H1 (cell line): ENCODE results near the gene AGAP1. TPM values are rescaled to one million over a fixed set of nuclear protein-coding genes. Genes with fewer than 3 reads are reported as not detected.

Experiments used
- CTCF ChIA-PET: fragments of 300-600 bp; sonication (Branson Sonifier 250); formaldehyde crosslinking; loops from one replicate; lab custom pipeline; 2021; ENCODE audit not compliant: partially characterized antibody; lab: Charles Lee
- POLR2A ChIA-PET: fragments of 300-600 bp; sonication (Branson Sonifier 250); formaldehyde crosslinking; loops from one replicate; lab custom pipeline; 2021; ENCODE audit warnings: inconsistent platforms; ENCODE audit not compliant: partially characterized antibody; lab: Charles Lee
- DNase-seq, 2 experiments: peaks; one replicate each; pipeline versions ENCODE4 v3.0.0 to v3.0.0-alpha.2; 2010 to 2022; ENCODE audit warnings: low spot score in 2 of 2, low read depth in 1 of 2, mixed read lengths in 1 of 2
- FAIRE-seq: peaks from 2 replicates; lab custom pipeline; 2011; peaks lifted over from hg19 to GRCh38; lab: Jason Lieb, UNC
- H2AFZ ChIP-seq: 2 replicates; pipeline ENCODE4 v1.8.1; 2012; ENCODE audit warnings: low read length, inconsistent platforms
- H2AK5ac ChIP-seq: 2 replicates; pipeline ENCODE4 v1.6.1; 2013; ENCODE audit warnings: low read depth, low read length
- H2BK120ac ChIP-seq: replicated peaks from 2 replicates; pipeline ENCODE3; 2013; ENCODE audit warnings: low read depth, low read length, inconsistent platforms
- H2BK12ac ChIP-seq: 2 replicates; pipeline ENCODE4 v1.6.1; 2013; ENCODE audit warnings: low read depth, low read length
- H2BK15ac ChIP-seq: 2 replicates; pipeline ENCODE4 v1.6.1; 2013; ENCODE audit warnings: low read length
- H2BK20ac ChIP-seq: 2 replicates; pipeline ENCODE4 v1.6.1; 2013; ENCODE audit warnings: low read length
- H2BK5ac ChIP-seq: 2 replicates; pipeline ENCODE4 v1.6.1; 2013; ENCODE audit warnings: low read depth, low read length
- H3K14ac ChIP-seq: 2 replicates; pipeline ENCODE4 v1.6.1; 2013; ENCODE audit warnings: inconsistent platforms; ENCODE audit not compliant: insufficient read length
- H3K18ac ChIP-seq: 2 replicates; pipeline ENCODE4 v1.6.1; 2013; ENCODE audit warnings: low read length; ENCODE audit errors: extremely low read depth
- H3K23ac ChIP-seq: 2 replicates; pipeline ENCODE4 v1.6.1; 2013; ENCODE audit warnings: inconsistent platforms; ENCODE audit not compliant: insufficient read length
- H3K23me2 ChIP-seq: 2 replicates; pipeline ENCODE4 v1.6.1; 2013; ENCODE audit warnings: low read depth, low read length
- H3K27ac ChIP-seq: 2 replicates; pipeline ENCODE4 v1.6.1; 2011; ENCODE audit warnings: low read depth, low read length, inconsistent platforms
- H3K27me3 ChIP-seq, 4 experiments: replicated peaks in 1 of 4; 1 replicate in 1 of 4; 2 replicates in 3 of 4; pipeline versions ENCODE4 v1.6.1 to v1.8.1; 2011 to 2013; ENCODE audit warnings: low read length in 3 of 4, mild to moderate bottlenecking in 3 of 4, inconsistent platforms in 2 of 4, mixed read lengths in 2 of 4, moderate library complexity in 1 of 4; ENCODE audit not compliant: control insufficient read depth in 3 of 4, insufficient read depth in 3 of 4; ENCODE audit errors: extremely low read depth in 1 of 4
- H3K36me3 ChIP-seq, 4 experiments: 2 replicates each; pipeline versions ENCODE4 v1.6.1 to v1.8.1; 2011 to 2013; ENCODE audit warnings: mild to moderate bottlenecking in 4 of 4, low read length in 3 of 4, moderate library complexity in 2 of 4, control low read depth in 1 of 4, inconsistent platforms in 1 of 4; ENCODE audit not compliant: insufficient read depth in 4 of 4, control insufficient read depth in 2 of 4
- H3K4ac ChIP-seq: replicated peaks from 2 replicates; pipeline ENCODE3; 2013; ENCODE audit warnings: low read length, low read depth, mixed read lengths, inconsistent platforms; ENCODE audit not compliant: insufficient read length
- H3K4me1 ChIP-seq, 4 experiments: replicated peaks in 1 of 4; 1 replicate in 1 of 4; 2 replicates in 3 of 4; pipeline versions ENCODE4 v1.6.1 to v1.8.1; 2011 to 2013; ENCODE audit warnings: low read length in 3 of 4, inconsistent platforms in 2 of 4, mixed read lengths in 1 of 4; ENCODE audit not compliant: insufficient read depth in 4 of 4, control insufficient read depth in 3 of 4
- H3K4me2 ChIP-seq, 2 experiments: 2 replicates each; pipeline versions ENCODE4 v1.6.1 to v1.8.1; 2011 to 2013; ENCODE audit warnings: low read depth in 2 of 2, low read length in 2 of 2, control low read depth in 1 of 2, inconsistent platforms in 1 of 2, mild to moderate bottlenecking in 1 of 2; ENCODE audit not compliant: insufficient read depth in 1 of 2
- H3K4me3 ChIP-seq, 4 experiments: fragments of 200-600, 300-600 bp in 1 of 4; sonication (generic), shearing (Covaris generic), sonication (Bioruptor Twin) in 1 of 4; 2 replicates each; pipeline versions ENCODE4 v1.5.1 to v1.8.1; 2011 to 2016; ENCODE audit warnings: low read length in 4 of 4, low read depth in 3 of 4, control low read depth in 2 of 4, inconsistent platforms in 2 of 4, mild to moderate bottlenecking in 2 of 4, mixed read lengths in 1 of 4, moderate library complexity in 1 of 4; ENCODE audit not compliant: insufficient read depth in 2 of 4; ENCODE audit errors: extremely low read depth in 1 of 4
- H3K56ac ChIP-seq: replicated peaks from 2 replicates; pipeline ENCODE3; 2013; ENCODE audit warnings: low read depth, mild to moderate bottlenecking, mixed read lengths, low read length, inconsistent platforms; ENCODE audit not compliant: insufficient read length
- H3K79me1 ChIP-seq: 2 replicates; pipeline ENCODE4 v1.6.1; 2013; ENCODE audit warnings: low read depth, low read length, control low read depth
- H3K79me2 ChIP-seq, 2 experiments: 2 replicates each; pipeline versions ENCODE4 v1.6.1 to v1.8.1; 2012 to 2013; ENCODE audit warnings: low read length in 2 of 2, mild to moderate bottlenecking in 2 of 2, inconsistent platforms in 1 of 2; ENCODE audit not compliant: insufficient read depth in 2 of 2, control insufficient read depth in 1 of 2
- H3K9ac ChIP-seq, 4 experiments: replicated peaks in 1 of 4; 1 replicate in 1 of 4; 2 replicates in 3 of 4; pipeline versions ENCODE4 v1.6.1 to v1.8.1; 2011 to 2013; ENCODE audit warnings: low read depth in 3 of 4, low read length in 3 of 4, control low read depth in 2 of 4, mild to moderate bottlenecking in 2 of 4, moderate library complexity in 2 of 4, inconsistent platforms in 1 of 4; ENCODE audit errors: extremely low read depth in 1 of 4
- H3K9me3 ChIP-seq, 2 experiments: 2 replicates each; pipeline versions ENCODE4 v1.6.1 to v1.8.1; 2012 to 2013; ENCODE audit warnings: mild to moderate bottlenecking in 2 of 2, moderate library complexity in 2 of 2, control low read depth in 1 of 2, inconsistent platforms in 1 of 2, low read depth in 1 of 2, low read length in 1 of 2, mixed read lengths in 1 of 2; ENCODE audit not compliant: insufficient read depth in 2 of 2
- H4K20me1 ChIP-seq, 2 experiments: replicated peaks in 1 of 2; 2 replicates each; pipeline versions ENCODE3 to v1.8.1; 2011 to 2013; ENCODE audit warnings: inconsistent platforms in 2 of 2, low read length in 2 of 2, mild to moderate bottlenecking in 1 of 2; ENCODE audit not compliant: insufficient read depth in 2 of 2, control insufficient read depth in 1 of 2
- H4K5ac ChIP-seq: 2 replicates; pipeline ENCODE4 v1.6.1; 2013; ENCODE audit warnings: low read length, low read depth, mixed read lengths, inconsistent platforms; ENCODE audit not compliant: insufficient read length
- H4K8ac ChIP-seq: 2 replicates; pipeline ENCODE4 v1.8.0; 2013; ENCODE audit warnings: mild to moderate bottlenecking, moderate library complexity, low read length, inconsistent platforms; ENCODE audit not compliant: insufficient read depth; ENCODE audit errors: extremely low read depth
- H4K91ac ChIP-seq: replicated peaks from 2 replicates; pipeline ENCODE3; 2013; ENCODE audit warnings: low read length, mixed read lengths, inconsistent platforms; ENCODE audit not compliant: insufficient read length
- ASH2L ChIP-seq: fragments of 200-600, 300-600 bp; sonication (generic); IDR thresholded peaks from one replicate; pipeline ENCODE4 v1.7.1; 2017; ENCODE audit warnings: low read length
- ATF3 ChIP-seq: IDR thresholded peaks from 2 replicates; pipeline ENCODE4 v1.6.1; 2011; ENCODE audit warnings: low read depth, mild to moderate bottlenecking, low read length; ENCODE audit not compliant: insufficient read depth
- CBX8 ChIP-seq: fragments of 300-800, 300-1000 bp; sonication (generic); IDR thresholded peaks from 2 replicates; pipeline ENCODE4 v1.7.1; 2016; ENCODE audit warnings: low read depth, low read length, borderline replicate concordance
- CEBPB ChIP-seq: IDR thresholded peaks from 2 replicates; pipeline ENCODE4 v1.6.1; 2012; ENCODE audit warnings: low read depth, low read length
- CTCF ChIP-seq, 3 experiments: IDR thresholded peaks; 1 replicate in 2 of 3; 2 replicates in 1 of 3; pipeline versions ENCODE4 v1.5.1 to v1.6.1; 2011; ENCODE audit warnings: low read length in 3 of 3, mild to moderate bottlenecking in 3 of 3, inconsistent platforms in 2 of 3, low read depth in 1 of 3, moderate library complexity in 1 of 3; ENCODE audit not compliant: insufficient read depth in 1 of 3; ENCODE audit errors: control extremely low read depth in 1 of 3
- E2F6 ChIP-seq: IDR thresholded peaks from 2 replicates; pipeline ENCODE4 v1.6.1; 2012; ENCODE audit warnings: inconsistent platforms
- EP300 ChIP-seq, 2 experiments: IDR thresholded peaks; 1 replicate in 1 of 2; 2 replicates in 1 of 2; pipeline ENCODE4 v1.6.1; 2011 to 2012; ENCODE audit warnings: low read depth in 2 of 2, low read length in 2 of 2, mild to moderate bottlenecking in 2 of 2, borderline replicate concordance in 1 of 2, inconsistent platforms in 1 of 2, moderate library complexity in 1 of 2
- GTF2F1 ChIP-seq: IDR thresholded peaks from 2 replicates; pipeline ENCODE4 v1.6.1; 2012; ENCODE audit warnings: low read depth, low read length, improper control_type of control experiment, borderline replicate concordance
- POLR2A ChIP-seq, 2 experiments: IDR thresholded peaks; 1 replicate in 1 of 2; 2 replicates in 1 of 2; pipeline ENCODE4 v1.6.1; 2011; ENCODE audit warnings: low read depth in 2 of 2, low read length in 2 of 2, mild to moderate bottlenecking in 2 of 2; ENCODE audit errors: control extremely low read depth in 1 of 2
- SP4 ChIP-seq: IDR thresholded peaks from 2 replicates; pipeline ENCODE4 v1.6.1; 2012; ENCODE audit warnings: low read length, inconsistent platforms
- ZNF274 ChIP-seq: IDR thresholded peaks from 2 replicates; pipeline ENCODE4 v1.7.0; 2012; ENCODE audit warnings: low read length, borderline replicate concordance; ENCODE audit errors: extremely low read depth
- WGBS, 2 experiments: shearing (Covaris generic) in 1 of 2; methylation state at CpG; one replicate each; pipeline versions ENCODE4 v1.1.6 to v1.1.7; 2013 to 2015; ENCODE audit warnings: low lambda C conversion rate in 2 of 2, mixed read lengths in 2 of 2, inconsistent platforms in 1 of 2, low coverage in 1 of 2, missing lambda C conversion rate in 1 of 2; ENCODE audit not compliant: insufficient replicate concordance in 2 of 2, insufficient coverage in 1 of 2, insufficient read length in 1 of 2; ENCODE audit errors: extremely low coverage in 1 of 2, missing lambda C conversion rate in 1 of 2; 5-methylcytosine and 5-hydroxymethylcytosine counted together
- polyA plus RNA-seq, 7 experiments: library from polyadenylated mRNA; depleted of rRNA in 3 of 7; stranded (reverse) in 5 of 7; unstranded in 2 of 7; fragments of >200 nt in 5 of 7; fragments of 200-250 nt in 2 of 7; gene quantifications; 1 replicate in 5 of 7; 2 replicates in 1 of 7; 4 replicates in 1 of 7; pipeline versions ENCODE4 v1.2.1 to v1.2.3, GENCODE V29; 2011 to 2013; ENCODE audit warnings: missing spikeins in 2 of 7, mixed read lengths in 2 of 7
- total RNA-seq: library from RNA; stranded (reverse); fragmentation: NEBNext Ultra II Directional; extraction: Animal tissue kit (Norgen Biotek cat#: 25700); gene quantifications from 2 replicates; pipeline ENCODE4 v1.2.1, GENCODE V29; 2021

Gene AGAP1
- total and polyA plus RNA-seq, 2 of the 8 experiments (the other 6 are each of a cell fraction or from before 2014, with no cell fraction given): 18.1 to 39.4 TPM

GRCh38 chr2:235910067-235910466 lies 416.2 kb downstream of the AGAP1 start:
- DNase-seq (no peak), FAIRE-seq (no peak)
- Histone ChIP-seq H2BK12ac (no peak overlapping the region), H3K4ac (no peak overlapping the region), H4K91ac (no peak overlapping the region), H3K9ac (no peak overlapping the region), H4K8ac (no peak overlapping the region), H3K18ac (no peak overlapping the region), H3K36me3 (peaks cover 0 to 3% (median 0%) of the 10 kb centered on the region in 4 experiments; a peak in 1 of 8 replicates), H3K4me2 (no peak overlapping the region), H4K20me1 (no peaks in the 10 kb centered on the region), H3K23ac (no peak overlapping the region), H2BK15ac (no peak overlapping the region), H2AK5ac (no peak overlapping the region), H3K79me2 (no peaks in the 10 kb centered on the region), H2BK5ac (no peak overlapping the region), H3K56ac (no peak overlapping the region), H3K23me2 (no peaks in the 10 kb centered on the region), H3K27ac (no peak overlapping the region), H3K14ac (no peak overlapping the region), H2BK120ac (no peak overlapping the region), H2AFZ (no peak overlapping the region), H2BK20ac (no peak overlapping the region), H3K79me1 (no peaks in the 10 kb centered on the region), H3K9me3 (no peaks in the 10 kb centered on the region), H3K4me1 (no peaks in the 10 kb centered on the region), H3K4me3 (no peak overlapping the region), H3K27me3 (no peaks in the 10 kb centered on the region), H4K5ac (no peak overlapping the region)
- WGBS, 2 experiments: 84% methylated on average over 3 of the region's 3 CpGs; no CpG with 5 or more reads in 1 of the 2 experiments
- ChIA-PET POLR2A (interaction anchor here (0.6 kb wide), 1 partner anchor 115 kb away, joined by 5 read pairs; no protein-coding TSS in a partner anchor), CTCF (interaction anchor here (0.9 to 2.9 kb wide), 2 partner anchors 26 to 299 kb away, joined by 3 to 9 read pairs; no protein-coding TSS in a partner anchor)
- no peak for TF ChIP-seq CBX8
- no peak for TF ChIP-seq EP300 (IDR thresholded peaks at IDR 0.05; ENCODE audit: borderline replicate concordance in 1 of 2, low read depth in 2 of 2, low read length in 2 of 2)
- no peak for TF ChIP-seq POLR2A (IDR thresholded peaks at IDR 0.05; ENCODE audit: control extremely low read depth in 1 of 2, low read depth in 2 of 2, low read length in 2 of 2)
- no peak for TF ChIP-seq CTCF (IDR thresholded peaks at IDR 0.05; ENCODE audit: control extremely low read depth in 1 of 3, insufficient read depth in 1 of 3, low read depth in 1 of 3, low read length in 3 of 3)
- TF ChIP-seq GTF2F1: no peak
- TF ChIP-seq ASH2L: no peak
- no peak for TF ChIP-seq CEBPB
- TF ChIP-seq SP4: no peak
- no peak for TF ChIP-seq E2F6
- no peak for TF ChIP-seq ATF3
- TF ChIP-seq ZNF274: no peak
